A549 (cell line): ENCODE data around the gene AMIGO2. TPM values are rescaled to one million over a fixed set of nuclear protein-coding genes. Genes with fewer than 3 reads are reported as not detected.

Source experiments
- ATAC-seq, 2 experiments: fragments of 200-7000 bp in 1 of 2; fragments of >200 bp in 1 of 2; cut with Nextera tagmentation in 1 of 2; cut with Tn5 transposase in 1 of 2; 3 replicates each; pipeline versions ENCODE4 v1.8.0 to v1.9.1; 2018 to 2020; ENCODE audit warnings: mild to moderate bottlenecking in 1 of 2, moderate library complexity in 1 of 2
- CTCF ChIA-PET: fragments of 300-600 bp; sonication (Branson Sonifier 250); formaldehyde crosslinking; extraction: SDS; loops from one replicate; lab custom pipeline; 2021; ENCODE audit warnings: antibody characterized with exemption, inconsistent platforms; lab: Yijun Ruan, JAX
- POLR2A ChIA-PET: fragments of 350-600 bp; formaldehyde crosslinking; extraction: SDS; loops from one replicate; lab custom pipeline; 2021; ENCODE audit warnings: antibody characterized with exemption, inconsistent platforms; lab: Yijun Ruan, JAX
- DNase-seq, 2 experiments: peaks; one replicate each; pipeline versions ENCODE4 v3.0.0 to v3.0.0-alpha.2; 2011 to 2016; ENCODE audit warnings: low read depth in 1 of 2, low spot score in 1 of 2
- FAIRE-seq: peaks from 2 replicates; lab custom pipeline; 2011; peaks lifted over from hg19 to GRCh38; lab: Jason Lieb, UNC
- H3K27ac ChIP-seq, 2 experiments: fragments of >200 bp; sonication (Bioruptor Twin); formaldehyde crosslinking; 3 replicates each; pipeline ENCODE4 v1.5.1; 2016 to 2017
- H3K4me1 ChIP-seq: fragments of >200 bp; sonication (Bioruptor Twin); formaldehyde crosslinking; 3 replicates; pipeline ENCODE4 v1.6.1; 2016
- H3K4me2 ChIP-seq: fragments of >200 bp; sonication (Bioruptor Twin); formaldehyde crosslinking; 3 replicates; pipeline ENCODE4 v1.6.1; 2016
- H3K4me3 ChIP-seq: fragments of >200 bp; sonication (Bioruptor Twin); formaldehyde crosslinking; 3 replicates; pipeline ENCODE4 v1.5.1; 2016
- H3K9me3 ChIP-seq: fragments of >200 bp; sonication (Bioruptor Twin); formaldehyde crosslinking; 3 replicates; pipeline ENCODE4 v1.6.1; 2016
- CBX2 ChIP-seq: fragments of 200-600 bp; sonication (generic); IDR thresholded peaks from 2 replicates; pipeline ENCODE4 v1.6.1; 2016; ENCODE audit warnings: low read depth, mild to moderate bottlenecking, borderline replicate concordance
- EHMT2 ChIP-seq: fragments of 200-600 bp; sonication (generic); IDR thresholded peaks from 2 replicates; pipeline ENCODE4 v1.6.1; 2016; ENCODE audit warnings: antibody characterized with exemption, low read depth, mild to moderate bottlenecking, moderate library complexity
- ESRRA ChIP-seq: fragments of 150-350 bp; IDR thresholded peaks from 2 replicates; pipeline ENCODE4 v1.6.1; 2014; ENCODE audit warnings: mild to moderate bottlenecking, low read length, borderline replicate concordance
- FOSB ChIP-seq: fragments of 250-450 bp; sonication (Bioruptor Pico); IDR thresholded peaks from 2 replicates; pipeline ENCODE4 v1.5.0; 2020; ENCODE audit warnings: mild to moderate bottlenecking, moderate library complexity
- FOSL2 ChIP-seq, 2 experiments: fragments of 450-650 bp in 1 of 2; fragments of >200 bp in 1 of 2; sonication (Bioruptor Twin) in 1 of 2; formaldehyde crosslinking; IDR thresholded peaks; 2 replicates each; pipeline versions ENCODE4 v1.5.0 to v1.6.1; 2016 to 2020; ENCODE audit warnings: mild to moderate bottlenecking in 1 of 2, moderate library complexity in 1 of 2
- HEYL ChIP-seq: fragments of 250-450 bp; sonication (Bioruptor Pico); IDR thresholded peaks from 2 replicates; pipeline ENCODE4 v1.8.0; 2021; ENCODE audit warnings: mild to moderate bottlenecking, moderate library complexity
- HOXA7 ChIP-seq: fragments of 250-450 bp; sonication (Bioruptor Pico); IDR thresholded peaks from 2 replicates; pipeline ENCODE4 v1.5.0; 2020; ENCODE audit warnings: mild to moderate bottlenecking, moderate library complexity
- HOXB5 ChIP-seq: fragments of 250-450 bp; sonication (Bioruptor Pico); IDR thresholded peaks from 2 replicates; pipeline ENCODE4 v1.5.0; 2020; ENCODE audit warnings: mild to moderate bottlenecking, moderate library complexity
- JUNB ChIP-seq: fragments of >200 bp; sonication (Bioruptor Twin); formaldehyde crosslinking; IDR thresholded peaks from 2 replicates; pipeline ENCODE4 v1.6.1; 2016
- KDM1A ChIP-seq: fragments of 200-600 bp; sonication (generic); IDR thresholded peaks from 2 replicates; pipeline ENCODE4 v1.6.1; 2016; ENCODE audit warnings: low read depth, mild to moderate bottlenecking
- KDM5A ChIP-seq: fragments of 200-600 bp; sonication (generic); IDR thresholded peaks from 2 replicates; pipeline ENCODE4 v1.6.1; 2016; ENCODE audit warnings: antibody characterized with exemption, mild to moderate bottlenecking
- NFE2L2 ChIP-seq: fragments of 150-350 bp; conservative IDR thresholded peaks from 2 replicates; pipeline ENCODE4 v1.6.1; 2014; ENCODE audit warnings: low read length
- NPAS2 ChIP-seq: fragments of 250-450 bp; sonication (Bioruptor Pico); IDR thresholded peaks from 2 replicates; pipeline ENCODE4 v1.8.0; 2022; ENCODE audit warnings: mild to moderate bottlenecking, moderate library complexity, borderline replicate concordance
- POLR2A ChIP-seq: IDR thresholded peaks from 2 replicates; pipeline ENCODE4 v1.6.1; 2012; ENCODE audit warnings: mild to moderate bottlenecking, low read length
- RCOR1 ChIP-seq: fragments of 150-350 bp; IDR thresholded peaks from 2 replicates; pipeline ENCODE4 v1.6.1; 2014; ENCODE audit warnings: antibody characterized with exemption, low read length, low read depth
- RFX5 ChIP-seq: fragments of 450-650 bp; IDR thresholded peaks from 2 replicates; pipeline ENCODE4 v1.7.1; 2014; ENCODE audit warnings: antibody characterized with exemption, mild to moderate bottlenecking, moderate library complexity
- TFCP2L1 ChIP-seq: fragments of 250-450 bp; sonication (Bioruptor Pico); IDR thresholded peaks from 2 replicates; pipeline ENCODE4 v1.5.0; 2021; ENCODE audit warnings: mild to moderate bottlenecking
- ZFP36 ChIP-seq: fragments of 450-650 bp; IDR thresholded peaks from 2 replicates; pipeline ENCODE4 v1.6.1; 2014; ENCODE audit warnings: borderline replicate concordance; ENCODE audit not compliant: partially characterized antibody
- ZSCAN20 ChIP-seq: fragments of 250-450 bp; sonication (Bioruptor Pico); IDR thresholded peaks from 2 replicates; pipeline ENCODE4 v1.8.0; 2022; ENCODE audit warnings: mild to moderate bottlenecking, moderate library complexity
- WGBS: methylation state at CpG from one replicate; pipeline ENCODE4 v1.1.6; 2017; ENCODE audit errors: missing lambda C conversion rate; 5-methylcytosine and 5-hydroxymethylcytosine counted together
- polyA plus RNA-seq, 4 experiments: library from polyadenylated mRNA; depleted of rRNA in 3 of 4; stranded (reverse); fragments of >200 nt; fragmentation: RNase III in 1 of 4; extraction: RNeasy Plus Mini Kit Qiagen cat#74134 plus additional on column Dnase treatment in 1 of 4; gene quantifications; 2 replicates in 3 of 4; 3 replicates in 1 of 4; pipeline ENCODE4 v1.2.3, GENCODE V29; 2011 to 2017
- TF ChIP-seq, protein P1 (sequence below): fragments of 250-450 bp; sonication (Bioruptor Pico); IDR thresholded peaks from 2 replicates; pipeline ENCODE4 v1.5.0; 2020; ENCODE audit warnings: low read depth, mild to moderate bottlenecking, moderate library complexity
- TF ChIP-seq, protein P2 (sequence below): fragments of 250-450 bp; sonication (Bioruptor Pico); IDR thresholded peaks from 2 replicates; pipeline ENCODE4 v1.5.0; 2021; ENCODE audit warnings: mild to moderate bottlenecking, moderate library complexity, borderline replicate concordance
- TF ChIP-seq, protein P3 (sequence below): IDR thresholded peaks from 2 replicates; pipeline ENCODE4 v1.6.1; 2012
- TF ChIP-seq, protein P4 (sequence below): fragments of >200 bp; sonication (Bioruptor Twin); formaldehyde crosslinking; IDR thresholded peaks from 3 replicates; pipeline ENCODE4 v1.5.1; 2016

Gene AMIGO2
- polyA plus RNA-seq, 2 of the 4 experiments (the other 2 are of a cell fraction), result 288 to 636 TPM

DNA sequence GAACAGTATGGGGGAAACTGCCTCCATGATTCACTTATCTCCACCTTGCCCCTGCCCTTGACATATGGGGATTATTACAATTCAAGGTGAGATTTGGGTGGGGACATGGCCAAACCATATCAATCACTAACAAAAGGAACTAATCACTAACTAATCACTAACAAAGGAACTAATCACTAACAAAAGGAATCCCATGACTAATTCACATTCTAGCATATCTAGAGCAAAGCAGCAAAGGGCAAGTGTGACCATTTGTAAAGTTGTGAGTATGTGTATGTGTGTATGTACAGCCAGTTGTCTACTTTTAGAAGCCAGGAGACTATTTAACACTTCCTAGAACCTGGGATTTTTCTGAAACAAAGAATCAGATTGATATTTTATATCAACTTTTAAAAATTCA, 31.2 kb downstream of the AMIGO2 start:
- ChIA-PET POLR2A (no interaction called here), CTCF (interaction anchor here (0.9 to 1.1 kb wide), 2 partner anchors 8 to 23 kb away, joined by 3 to 4 read pairs; no protein-coding TSS in a partner anchor)
- FAIRE-seq, result no peak

DNA sequence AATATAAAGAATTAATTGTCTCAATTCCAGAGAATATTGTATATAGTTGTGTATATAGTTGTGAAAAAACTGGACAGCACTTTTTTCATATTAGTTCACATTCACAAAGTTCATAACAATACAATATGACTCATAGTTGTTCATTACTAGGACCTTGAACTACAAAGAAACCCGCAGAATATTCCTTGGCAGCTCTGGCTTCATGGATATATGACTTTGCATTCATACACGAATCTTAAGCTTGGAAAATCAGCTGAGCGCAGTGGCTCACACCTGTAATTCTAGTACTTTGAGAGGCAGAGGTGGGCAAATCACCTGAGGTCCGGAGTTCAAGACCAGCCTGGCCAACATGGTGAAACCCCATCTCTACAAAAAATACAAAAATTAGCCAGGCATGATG, 38.4 kb downstream of the AMIGO2 start:
- Histone ChIP-seq H3K4me1 (peaks cover 30% of the 10 kb centered on the region), H3K4me2 (no peak overlapping the region), H3K4me3 (no peak overlapping the region), H3K27ac (peak overlapping the region in 1 of 2 experiments; percentile 25; a peak in 1 of 6 replicates), H3K9me3 (peaks cover 3% of the 10 kb centered on the region; the same call in 1 of the 3 replicates)
- no peak for TF ChIP-seq FOSL2 (IDR thresholded peaks at IDR 0.05)
- TF ChIP-seq FOSL2 (CRISPR knock-in tag; IDR thresholded peaks at IDR 0.05), result peak; percentile 35
- no peak for TF ChIP-seq POLR2A
- WGBS, result 83% methylated on average over 4 of the region's 4 CpGs
- peak; percentile 23 for FAIRE-seq
- no peak for DNase-seq
- ATAC-seq, result no peak
- ChIA-PET POLR2A (interaction anchor here (0.6 kb wide), 1 partner anchor 151 kb away, joined by 5 read pairs; no protein-coding TSS in a partner anchor), CTCF (interaction anchor here (0.8 kb wide), 1 partner anchor 9 kb away, joined by 3 read pairs; no protein-coding TSS in a partner anchor)

More for the DNA sequence above, 31.2 kb downstream of the AMIGO2 start:
- H3K27ac ChIP-seq, result no peak overlapping the region
- no peak for ATAC-seq
- no peak overlapping the region for H3K4me2 ChIP-seq
- H3K4me1 ChIP-seq, result no peaks in the 10 kb centered on the region
- H3K4me3 ChIP-seq, result no peak overlapping the region
- no peak for TF ChIP-seq JUNB
- TF ChIP-seq POLR2A, result no peak
- no peak for TF ChIP-seq RFX5
- no peak for TF ChIP-seq FOSB (CRISPR knock-in tag)
- TF ChIP-seq ESRRA, result no peak
- no peak for TF ChIP-seq KDM5A
- no peak for TF ChIP-seq ZFP36
- no peak for TF ChIP-seq KDM1A
- TF ChIP-seq, all 56 proteins: peak for 0
- DNase-seq, result no peak
- H3K9me3 ChIP-seq, result peaks cover 12% of the 10 kb centered on the region; the same call in 2 of the 3 replicates

DNA sequence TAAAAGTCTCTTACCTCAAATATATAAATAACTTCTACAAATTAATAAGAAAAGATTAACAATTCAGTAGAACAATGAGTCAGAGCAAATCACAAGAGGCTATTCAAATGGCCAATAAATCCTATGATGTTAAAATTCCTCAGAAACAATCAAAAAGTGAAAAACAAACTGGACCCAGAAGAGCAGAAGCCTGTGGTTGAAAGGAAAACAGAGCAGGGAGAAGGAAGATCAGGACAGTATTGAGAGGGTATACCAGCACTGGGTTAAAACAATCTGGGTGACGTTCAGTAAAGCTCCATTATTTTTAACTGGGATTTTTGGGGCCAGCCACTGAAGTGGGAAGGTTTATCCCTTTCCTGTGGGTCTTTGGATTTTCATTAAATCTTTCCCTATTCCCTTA, 40.0 kb downstream of the AMIGO2 start:
- FAIRE-seq (no peak), ATAC-seq (peak; percentile 37 to 66; a peak in 4 of 6 replicates), DNase-seq (peak in 1 of 2 experiments; percentile 52)
- 20% methylated on average over 1 of the region's 1 CpG for WGBS
- Histone ChIP-seq H3K4me1 (peaks cover 42% of the 10 kb centered on the region), H3K27ac (peak overlapping the region; percentile 83 to 93), H3K9me3 (peaks cover 4% of the 10 kb centered on the region; the same call in 1 of the 3 replicates), H3K4me2 (peak overlapping the region; percentile 83), H3K4me3 (peak overlapping the region; percentile 38; the same call in 1 of the 3 replicates)
- TF ChIP-seq FOSL2 (IDR thresholded peaks at IDR 0.05) (no peak), FOSL2 (CRISPR knock-in tag; IDR thresholded peaks at IDR 0.05) (peak; percentile 38), CBX2 (no peak), RCOR1 (no peak), HOXB5 (CRISPR knock-in tag) (0 out of 2 replicates have a peak, but pooled peaks have one; percentile 5), HEYL (CRISPR knock-in tag) (no peak), ZSCAN20 (no peak), EHMT2 (no peak)
- ChIA-PET POLR2A (interaction anchor here (0.6 to 2.4 kb wide), 2 partner anchors 32 to 34 kb away, joined by 3 to 13 read pairs; no protein-coding TSS in a partner anchor), CTCF (interaction anchor here (0.9 to 1.6 kb wide), 4 partner anchors 9 to 357 kb away, joined by 3 read pairs; no protein-coding TSS in a partner anchor)

DNA sequence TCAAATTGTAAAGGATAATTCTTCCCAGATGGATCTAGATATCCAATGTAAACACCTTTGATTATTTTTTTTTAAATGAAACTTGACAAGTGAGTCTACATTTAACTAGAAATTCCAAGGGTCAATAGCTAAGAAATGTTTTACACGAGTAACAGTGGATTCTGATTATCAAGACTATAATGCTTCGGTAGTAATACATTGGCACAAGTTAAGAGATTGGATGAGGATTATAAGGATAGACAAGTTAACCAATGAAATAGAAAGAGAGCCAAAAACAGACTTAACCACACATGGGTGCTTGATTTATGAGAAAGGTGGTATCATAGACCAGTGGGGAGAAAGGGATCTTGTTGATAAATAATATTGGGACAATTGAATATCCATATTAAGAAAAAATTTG, 40.7 kb downstream of the AMIGO2 start:
- peak overlapping the region; percentile 38 for H3K4me3 ChIP-seq
- TF ChIP-seq JUNB, result no peak
- no peak for TF ChIP-seq RFX5
- TF ChIP-seq, protein P1, sequence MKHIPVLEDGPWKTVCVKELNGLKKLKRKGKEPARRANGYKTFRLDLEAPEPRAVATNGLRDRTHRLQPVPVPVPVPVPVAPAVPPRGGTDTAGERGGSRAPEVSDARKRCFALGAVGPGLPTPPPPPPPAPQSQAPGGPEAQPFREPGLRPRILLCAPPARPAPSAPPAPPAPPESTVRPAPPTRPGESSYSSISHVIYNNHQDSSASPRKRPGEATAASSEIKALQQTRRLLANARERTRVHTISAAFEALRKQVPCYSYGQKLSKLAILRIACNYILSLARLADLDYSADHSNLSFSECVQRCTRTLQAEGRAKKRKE (CRISPR knock-in tag), result no peak
- no peak for TF ChIP-seq HEYL (CRISPR knock-in tag)
- TF ChIP-seq TFCP2L1 (CRISPR knock-in tag), result peak; percentile 88; the same call in 1 of the 2 replicates
- TF ChIP-seq NFE2L2, result no peak
- no peak for TF ChIP-seq NPAS2 (CRISPR knock-in tag)
- TF ChIP-seq, protein P2, sequence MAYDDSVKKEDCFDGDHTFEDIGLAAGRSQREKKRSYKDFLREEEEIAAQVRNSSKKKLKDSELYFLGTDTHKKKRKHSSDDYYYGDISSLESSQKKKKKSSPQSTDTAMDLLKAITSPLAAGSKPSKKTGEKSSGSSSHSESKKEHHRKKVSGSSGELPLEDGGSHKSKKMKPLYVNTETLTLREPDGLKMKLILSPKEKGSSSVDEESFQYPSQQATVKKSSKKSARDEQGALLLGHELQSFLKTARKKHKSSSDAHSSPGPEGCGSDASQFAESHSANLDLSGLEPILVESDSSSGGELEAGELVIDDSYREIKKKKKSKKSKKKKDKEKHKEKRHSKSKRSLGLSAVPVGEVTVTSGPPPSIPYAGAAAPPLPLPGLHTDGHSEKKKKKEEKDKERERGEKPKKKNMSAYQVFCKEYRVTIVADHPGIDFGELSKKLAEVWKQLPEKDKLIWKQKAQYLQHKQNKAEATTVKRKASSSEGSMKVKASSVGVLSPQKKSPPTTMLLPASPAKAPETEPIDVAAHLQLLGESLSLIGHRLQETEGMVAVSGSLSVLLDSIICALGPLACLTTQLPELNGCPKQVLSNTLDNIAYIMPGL, result peak; percentile 10; the same call in 1 of the 2 replicates
- no peak for TF ChIP-seq KDM1A
- TF ChIP-seq, protein P3, sequence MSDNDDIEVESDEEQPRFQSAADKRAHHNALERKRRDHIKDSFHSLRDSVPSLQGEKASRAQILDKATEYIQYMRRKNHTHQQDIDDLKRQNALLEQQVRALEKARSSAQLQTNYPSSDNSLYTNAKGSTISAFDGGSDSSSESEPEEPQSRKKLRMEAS, result no peak
- TF ChIP-seq FOSL2 (IDR thresholded peaks at IDR 0.05), result no peak
- peak; percentile 25 for TF ChIP-seq FOSL2 (CRISPR knock-in tag; IDR thresholded peaks at IDR 0.05)
- TF ChIP-seq, protein P4, sequence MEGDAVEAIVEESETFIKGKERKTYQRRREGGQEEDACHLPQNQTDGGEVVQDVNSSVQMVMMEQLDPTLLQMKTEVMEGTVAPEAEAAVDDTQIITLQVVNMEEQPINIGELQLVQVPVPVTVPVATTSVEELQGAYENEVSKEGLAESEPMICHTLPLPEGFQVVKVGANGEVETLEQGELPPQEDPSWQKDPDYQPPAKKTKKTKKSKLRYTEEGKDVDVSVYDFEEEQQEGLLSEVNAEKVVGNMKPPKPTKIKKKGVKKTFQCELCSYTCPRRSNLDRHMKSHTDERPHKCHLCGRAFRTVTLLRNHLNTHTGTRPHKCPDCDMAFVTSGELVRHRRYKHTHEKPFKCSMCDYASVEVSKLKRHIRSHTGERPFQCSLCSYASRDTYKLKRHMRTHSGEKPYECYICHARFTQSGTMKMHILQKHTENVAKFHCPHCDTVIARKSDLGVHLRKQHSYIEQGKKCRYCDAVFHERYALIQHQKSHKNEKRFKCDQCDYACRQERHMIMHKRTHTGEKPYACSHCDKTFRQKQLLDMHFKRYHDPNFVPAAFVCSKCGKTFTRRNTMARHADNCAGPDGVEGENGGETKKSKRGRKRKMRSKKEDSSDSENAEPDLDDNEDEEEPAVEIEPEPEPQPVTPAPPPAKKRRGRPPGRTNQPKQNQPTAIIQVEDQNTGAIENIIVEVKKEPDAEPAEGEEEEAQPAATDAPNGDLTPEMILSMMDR, result no peak
- TF ChIP-seq HOXA7, result peak; percentile 97
- TF ChIP-seq FOSB (CRISPR knock-in tag), result peak; percentile 91

More for the DNA sequence above, 40.7 kb downstream of the AMIGO2 start:
- Histone ChIP-seq H3K9me3 (peaks cover 4% of the 10 kb centered on the region; the same call in 1 of the 3 replicates), H3K27ac (peak overlapping the region; percentile 85 to 93), H3K4me2 (peak overlapping the region; percentile 83), H3K4me1 (peaks cover 49% of the 10 kb centered on the region)
- WGBS, result 6% methylated on average over 2 of the region's 2 CpGs
- peak; percentile 89 for FAIRE-seq
- DNase-seq, result peak in 1 of 2 experiments; percentile 41
- POLR2A ChIA-PET, result interaction anchor here (1.1 to 2.4 kb wide), 5 partner anchors 29 to 239 kb away, joined by 3 to 13 read pairs (median 4); partner anchors contain the start of genes AMIGO2 and PCED1B
- CTCF ChIA-PET, result interaction anchor here (0.6 to 1.6 kb wide), 2 partner anchors 237 to 358 kb away, joined by 3 to 5 read pairs; no protein-coding TSS in a partner anchor
- 0 out of 6 replicates have a peak, but pooled peaks of 1 of the 2 experiments have one; percentile 3 for ATAC-seq
